Activated CD4-positive, alpha-beta memory T cell treated with anti-CD3 and anti-CD28 coated beads, Interleukin-2, amount 10 ng/mL, durations not matched to agents 7 days and 5 days (primary cell): ENCODE results near the gene NEDD1. TPM values are rescaled to one million over a fixed set of nuclear protein-coding genes. Genes with fewer than 3 reads are reported as not detected.

Source experiments
- CTCF ChIA-PET: fragments of 350-600 bp; sonication (Branson Sonifier 250); formaldehyde crosslinking; loops from one replicate; lab custom pipeline; 2021; ENCODE audit warnings: antibody characterized with exemption, inconsistent platforms; lab: Charles Lee
- POLR2A ChIA-PET: fragments of 350-600 bp; sonication (Branson Sonifier 250); formaldehyde crosslinking; loops from one replicate; lab custom pipeline; 2021; ENCODE audit warnings: antibody characterized with exemption; lab: Charles Lee
- DNase-seq: peaks from one replicate; pipeline ENCODE4 v3.0.0-alpha.2; 2020
- H3K27ac Mint-ChIP-seq: one replicate; pipeline ENCODE4 v1.8.0; 2021; ENCODE audit warnings: mild to moderate bottlenecking, mixed read lengths
- H3K27me3 Mint-ChIP-seq: one replicate; pipeline ENCODE4 v1.8.0; 2021; ENCODE audit warnings: mixed read lengths
- H3K36me3 Mint-ChIP-seq: one replicate; pipeline ENCODE4 v1.8.0; 2021; ENCODE audit warnings: low read depth, mixed read lengths
- H3K4me1 Mint-ChIP-seq: one replicate; pipeline ENCODE4 v1.8.0; 2021; ENCODE audit warnings: mixed read lengths
- H3K4me3 Mint-ChIP-seq: one replicate; pipeline ENCODE4 v1.8.0; 2021; ENCODE audit warnings: mild to moderate bottlenecking, mixed read lengths
- H3K9me3 Mint-ChIP-seq: one replicate; pipeline ENCODE4 v1.8.0; 2021; ENCODE audit warnings: mixed read lengths
- total RNA-seq, 2 experiments: library from RNA; stranded (reverse); gene quantifications; one replicate each; pipeline ENCODE4 v1.2.3, GENCODE V29; 2021

The NEDD1 gene
- total RNA-seq, 2 experiments from 2014 or later: 38.9 to 40.7 TPM

GRCh38 chr12:96912261-96912660 is 5.2 kb downstream of the NEDD1 start:
- Mint-ChIP-seq H3K4me1 (peaks cover 42% of the 10 kb centered on the region), H3K27ac (no peak overlapping the region), H3K4me3 (no peak overlapping the region), H3K9me3 (peaks cover 3% of the 10 kb centered on the region), H3K27me3 (no peaks in the 10 kb centered on the region), H3K36me3 (peaks cover 61% of the 10 kb centered on the region)
- POLR2A ChIA-PET: interaction anchor here (1.0 kb wide), 1 partner anchor 970 kb away, joined by 4 read pairs; the partner anchor contains the start of gene CCDC38
- CTCF ChIA-PET: interaction anchor here (1.3 kb wide), 2 partner anchors 13 kb away, joined by 3 read pairs; no protein-coding TSS in a partner anchor
- DNase-seq: no peak

GRCh38 chr12:96912943-96913342 is 5.9 kb downstream of the NEDD1 start:
- CTCF ChIA-PET: interaction anchor here (0.7 to 1.3 kb wide), 3 partner anchors 13 to 62 kb away, joined by 3 read pairs; no protein-coding TSS in a partner anchor
- no peak for DNase-seq
- H3K9me3 Mint-ChIP-seq: peaks cover 3% of the 10 kb centered on the region
- no peak overlapping the region for H3K4me3 Mint-ChIP-seq
- peaks cover 58% of the 10 kb centered on the region for H3K36me3 Mint-ChIP-seq
- peaks cover 41% of the 10 kb centered on the region for H3K4me1 Mint-ChIP-seq
- no peaks in the 10 kb centered on the region for H3K27me3 Mint-ChIP-seq
- POLR2A ChIA-PET: interaction anchor here (1.0 kb wide), 1 partner anchor 971 kb away, joined by 4 read pairs; the partner anchor contains the start of gene CCDC38
- H3K27ac Mint-ChIP-seq: no peak overlapping the region

- Mint-ChIP-seq H3K4me3 (no peak overlapping the region), H3K4me1 (peaks cover 5% of the 10 kb centered on the region), H3K27ac (no peak overlapping the region), H3K36me3 (peaks cover 60% of the 10 kb centered on the region), H3K27me3 (no peaks in the 10 kb centered on the region), H3K9me3 (peaks cover 3% of the 10 kb centered on the region)
- DNase-seq: no peak
- ChIA-PET POLR2A (interaction anchor here (2.4 kb wide), 1 partner anchor 12 kb away, joined by 13 read pairs; the partner anchor contains the start of gene NEDD1), CTCF (no interaction called here)
These were observed 12.6 kb downstream of the NEDD1 start for GRCh38 chr12:96919510-96920210.

GRCh38 chr12:96948782-96949181 is 41.7 kb downstream of the NEDD1 start:
- peaks cover 2% of the 10 kb centered on the region for H3K9me3 Mint-ChIP-seq
- no peaks in the 10 kb centered on the region for H3K27me3 Mint-ChIP-seq
- H3K4me3 Mint-ChIP-seq: no peak overlapping the region
- peaks cover 59% of the 10 kb centered on the region for H3K36me3 Mint-ChIP-seq
- DNase-seq: no peak
- H3K4me1 Mint-ChIP-seq: no peaks in the 10 kb centered on the region
- CTCF ChIA-PET: interaction anchor here (1.0 kb wide), 1 partner anchor 432 kb away, joined by 3 read pairs; no protein-coding TSS in a partner anchor
- H3K27ac Mint-ChIP-seq: no peak overlapping the region
- POLR2A ChIA-PET: no interaction called here

- H3K36me3 Mint-ChIP-seq: no peaks in the 10 kb centered on the region
- ChIA-PET POLR2A (no interaction called here), CTCF (no interaction called here)
- DNase-seq: no peak
- no peak overlapping the region for H3K27ac Mint-ChIP-seq
- H3K4me1 Mint-ChIP-seq: no peaks in the 10 kb centered on the region
- H3K27me3 Mint-ChIP-seq: peaks cover 4% of the 10 kb centered on the region
- H3K9me3 Mint-ChIP-seq: no peaks in the 10 kb centered on the region
- no peak overlapping the region for H3K4me3 Mint-ChIP-seq
These were observed 72.5 kb downstream of the NEDD1 start for GRCh38 chr12:96979532-96979931.

GRCh38 chr12:96980991-96981414 is 73.9 kb downstream of the NEDD1 start:
- H3K4me3 Mint-ChIP-seq: no peak overlapping the region
- H3K27me3 Mint-ChIP-seq: peaks cover 8% of the 10 kb centered on the region
- CTCF ChIA-PET: no interaction called here
- DNase-seq: no peak
- no peaks in the 10 kb centered on the region for H3K9me3 Mint-ChIP-seq
- POLR2A ChIA-PET: no interaction called here
- H3K36me3 Mint-ChIP-seq: no peaks in the 10 kb centered on the region
- H3K4me1 Mint-ChIP-seq: peaks cover 2% of the 10 kb centered on the region
- H3K27ac Mint-ChIP-seq: no peak overlapping the region

GRCh38 chr12:96981911-96982310 is 74.9 kb downstream of the NEDD1 start:
- Mint-ChIP-seq H3K36me3 (no peaks in the 10 kb centered on the region), H3K27me3 (peaks cover 15% of the 10 kb centered on the region), H3K27ac (no peak overlapping the region), H3K4me1 (peaks cover 4% of the 10 kb centered on the region), H3K9me3 (no peaks in the 10 kb centered on the region), H3K4me3 (no peak overlapping the region)
- POLR2A ChIA-PET: no interaction called here
- no peak for DNase-seq
- CTCF ChIA-PET: no interaction called here

GRCh38 chr12:96982671-96983070 is 75.6 kb downstream of the NEDD1 start:
- no peak for DNase-seq
- no peaks in the 10 kb centered on the region for H3K36me3 Mint-ChIP-seq
- peaks cover 16% of the 10 kb centered on the region for H3K27me3 Mint-ChIP-seq
- no peak overlapping the region for H3K4me3 Mint-ChIP-seq
- H3K9me3 Mint-ChIP-seq: no peaks in the 10 kb centered on the region
- POLR2A ChIA-PET: no interaction called here
- peaks cover 4% of the 10 kb centered on the region for H3K4me1 Mint-ChIP-seq
- H3K27ac Mint-ChIP-seq: no peak overlapping the region
- CTCF ChIA-PET: no interaction called here

- H3K27me3 Mint-ChIP-seq: peaks cover 29% of the 10 kb centered on the region
- H3K27ac Mint-ChIP-seq: no peak overlapping the region
- no peaks in the 10 kb centered on the region for H3K36me3 Mint-ChIP-seq
- ChIA-PET CTCF (interaction anchor here (1.1 to 2.3 kb wide), 7 partner anchors 8 to 410 kb away, joined by 3 to 9 read pairs (median 7); no protein-coding TSS in a partner anchor), POLR2A (no interaction called here)
- H3K4me3 Mint-ChIP-seq: peak overlapping the region; percentile 28
- peaks cover 4% of the 10 kb centered on the region for H3K4me1 Mint-ChIP-seq
- peak; percentile 38 for DNase-seq
- no peaks in the 10 kb centered on the region for H3K9me3 Mint-ChIP-seq
These were observed 78.7 kb downstream of the NEDD1 start for GRCh38 chr12:96985515-96986362.

GRCh38 chr12:96986883-96987523 is 79.9 kb downstream of the NEDD1 start:
- CTCF ChIA-PET: interaction anchor here (0.6 to 2.3 kb wide), 13 partner anchors 9 to 1070 kb away, joined by 3 to 9 read pairs (median 4); no protein-coding TSS in a partner anchor
- H3K27ac Mint-ChIP-seq: no peak overlapping the region
- H3K4me3 Mint-ChIP-seq: no peak overlapping the region
- H3K36me3 Mint-ChIP-seq: no peaks in the 10 kb centered on the region
- peaks cover 35% of the 10 kb centered on the region for H3K27me3 Mint-ChIP-seq
- H3K4me1 Mint-ChIP-seq: peaks cover 4% of the 10 kb centered on the region
- H3K9me3 Mint-ChIP-seq: no peaks in the 10 kb centered on the region
- POLR2A ChIA-PET: no interaction called here
- DNase-seq: no peak

- no peak overlapping the region for H3K4me3 Mint-ChIP-seq
- ChIA-PET CTCF (interaction anchor here (1.1 to 1.4 kb wide), 3 partner anchors 8 to 1408 kb away, joined by 3 to 4 read pairs (median 3); no protein-coding TSS in a partner anchor), POLR2A (no interaction called here)
- no peak overlapping the region for H3K27ac Mint-ChIP-seq
- peaks cover 4% of the 10 kb centered on the region for H3K4me1 Mint-ChIP-seq
- DNase-seq: no peak
- no peaks in the 10 kb centered on the region for H3K9me3 Mint-ChIP-seq
- H3K36me3 Mint-ChIP-seq: no peaks in the 10 kb centered on the region
- H3K27me3 Mint-ChIP-seq: peaks cover 38% of the 10 kb centered on the region
These were observed 81.9 kb downstream of the NEDD1 start for GRCh38 chr12:96988919-96989318.

GRCh38 chr12:96989916-96990315 is 82.9 kb downstream of the NEDD1 start:
- ChIA-PET POLR2A (no interaction called here), CTCF (interaction anchor here (1.3 kb wide), 1 partner anchor 413 kb away, joined by 4 read pairs; no protein-coding TSS in a partner anchor)
- DNase-seq: no peak
- Mint-ChIP-seq H3K36me3 (no peaks in the 10 kb centered on the region), H3K27ac (no peak overlapping the region), H3K4me1 (peaks cover 4% of the 10 kb centered on the region), H3K27me3 (peaks cover 35% of the 10 kb centered on the region), H3K9me3 (no peaks in the 10 kb centered on the region), H3K4me3 (no peak overlapping the region)
